ENCODE measurements around the gene ATP1A4. TPM values are rescaled to one million over a fixed set of nuclear protein-coding genes. Genes with fewer than 3 reads are reported as not detected.
"Not testable (repeated sequence)": the region's sequence is repeated elsewhere in the genome, so short reads cannot be mapped to it uniquely, and the experiment has no call there.

ATP1A4 gene
- total RNA-seq, 1 donor from 2014 or later, result 0.35 TPM

- Mint-ChIP-seq H3K4me3 (no peak overlapping the region), H3K36me3 (ENCODE audit: low read depth) (no peaks in the 10 kb centered on the region), H3K27me3 (ENCODE audit: low read depth) (no peaks in the 10 kb centered on the region), H3K4me1 (peaks cover 77% of the 10 kb centered on the region), H3K9me3 (no peaks in the 10 kb centered on the region), H3K27ac (ENCODE audit: unreplicated experiment) (peak overlapping the region; percentile 65)
- no peak for TF ChIP-seq CTCF (conservative IDR thresholded peaks at IDR 0.05)
- no peak for DNase-seq (ENCODE audit: low read depth, low spot score)
Observed at GRCh38 chr1:160107512-160107911, 43.9 kb upstream of the ATP1A4 start.

- Mint-ChIP-seq H3K27ac (ENCODE audit: unreplicated experiment) (peak overlapping the region; percentile 97), H3K4me1 (peaks cover 77% of the 10 kb centered on the region), H3K4me3 (peak overlapping the region; percentile 85), H3K27me3 (ENCODE audit: low read depth) (no peaks in the 10 kb centered on the region), H3K9me3 (no peaks in the 10 kb centered on the region), H3K36me3 (ENCODE audit: low read depth) (no peaks in the 10 kb centered on the region)
- TF ChIP-seq CTCF (conservative IDR thresholded peaks at IDR 0.05), result peak; percentile 64
- peak; percentile 57 for DNase-seq (ENCODE audit: low read depth, low spot score)
Observed at GRCh38 chr1:160108888-160109662, 42.3 kb upstream of the ATP1A4 start.

- TF ChIP-seq CTCF (conservative IDR thresholded peaks at IDR 0.05), result no peak
- Mint-ChIP-seq H3K27me3 (ENCODE audit: low read depth) (no peaks in the 10 kb centered on the region), H3K4me3 (peak overlapping the region; percentile 85), H3K27ac (ENCODE audit: unreplicated experiment) (peak overlapping the region; percentile 97), H3K36me3 (ENCODE audit: low read depth) (no peaks in the 10 kb centered on the region), H3K9me3 (no peaks in the 10 kb centered on the region), H3K4me1 (peaks cover 75% of the 10 kb centered on the region)
- DNase-seq (ENCODE audit: low read depth, low spot score), result no peak
Observed at GRCh38 chr1:160109686-160110085, 41.7 kb upstream of the ATP1A4 start.

GRCh38 chr1:160111462-160111861 lies 39.9 kb upstream of the ATP1A4 start:
- H3K36me3 Mint-ChIP-seq (ENCODE audit: low read depth); DNase-seq (ENCODE audit: low read depth, low spot score); H3K4me3 Mint-ChIP-seq; H3K9me3 Mint-ChIP-seq; H3K27me3 Mint-ChIP-seq (ENCODE audit: low read depth); H3K27ac Mint-ChIP-seq (ENCODE audit: unreplicated experiment): not testable (repeated sequence)
- peaks cover 83% of the 10 kb centered on the region for H3K4me1 Mint-ChIP-seq

GRCh38 chr1:160112357-160112756 lies 39.0 kb upstream of the ATP1A4 start:
- H3K4me1 Mint-ChIP-seq, result peaks cover 83% of the 10 kb centered on the region
- H3K27ac Mint-ChIP-seq (ENCODE audit: unreplicated experiment), result no peak overlapping the region
- H3K4me3 Mint-ChIP-seq, result peak overlapping the region; percentile 45
- TF ChIP-seq CTCF (conservative IDR thresholded peaks at IDR 0.05), result no peak
- no peaks in the 10 kb centered on the region for H3K9me3 Mint-ChIP-seq
- DNase-seq (ENCODE audit: low read depth, low spot score), result no peak
- no peaks in the 10 kb centered on the region for H3K27me3 Mint-ChIP-seq (ENCODE audit: low read depth)
- no peaks in the 10 kb centered on the region for H3K36me3 Mint-ChIP-seq (ENCODE audit: low read depth)

- no peaks in the 10 kb centered on the region for H3K36me3 Mint-ChIP-seq (ENCODE audit: low read depth)
- H3K27me3 Mint-ChIP-seq (ENCODE audit: low read depth), result no peaks in the 10 kb centered on the region
- H3K4me3 Mint-ChIP-seq, result no peak overlapping the region
- H3K9me3 Mint-ChIP-seq, result no peaks in the 10 kb centered on the region
- no peak for DNase-seq (ENCODE audit: low read depth, low spot score)
- peak overlapping the region; percentile 92 for H3K27ac Mint-ChIP-seq (ENCODE audit: unreplicated experiment)
- peaks cover 88% of the 10 kb centered on the region for H3K4me1 Mint-ChIP-seq
- no peak for TF ChIP-seq CTCF (conservative IDR thresholded peaks at IDR 0.05)
Observed at GRCh38 chr1:160113407-160113806, 38.0 kb upstream of the ATP1A4 start.

All from neural crest cell (in vitro differentiated cells).